SK-N-SH treated with all-trans-retinoic acid at 6 μM for 48 hours (cell line): Measurements from ENCODE around the gene INIP.

ENCODE experiments used
- ARNTL ChIP-seq: fragments of 450-650 bp; formaldehyde crosslinking; IDR thresholded peaks from 2 replicates; pipeline ENCODE4 v1.5.0; 2020; ENCODE audit warnings: low read depth, mild to moderate bottlenecking, moderate library complexity, borderline replicate concordance
- ZC3H10 ChIP-seq: fragments of 250-450 bp; sonication (Bioruptor Pico); IDR thresholded peaks from 2 replicates; pipeline ENCODE4 v1.5.1; 2021; ENCODE audit warnings: mild to moderate bottlenecking, moderate library complexity
- ZFP3 ChIP-seq: fragments of 250-450 bp; sonication (Bioruptor Pico); IDR thresholded peaks from 2 replicates; pipeline ENCODE4 v1.5.0; 2020; ENCODE audit warnings: mild to moderate bottlenecking, moderate library complexity

DNA sequence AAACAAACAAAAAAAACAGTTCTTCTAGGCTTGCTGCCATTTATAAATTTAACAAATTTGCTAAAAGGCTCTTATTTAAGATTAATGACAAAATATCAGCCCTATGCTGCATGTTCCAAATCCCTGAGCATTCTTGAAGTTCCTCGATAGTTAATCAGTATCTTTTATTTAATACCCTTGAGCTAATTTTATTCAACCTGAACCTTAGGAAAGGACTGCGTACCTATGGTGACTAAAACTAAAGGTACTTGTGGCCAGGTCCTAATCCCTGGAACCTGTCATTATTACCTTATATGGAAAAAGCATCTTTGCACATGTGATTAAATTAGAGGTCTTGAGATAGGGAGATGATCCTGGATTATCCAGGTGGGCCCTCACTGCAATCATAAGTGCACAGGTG lies 10.5 kb upstream of the INIP start:
- TF ChIP-seq ZFP3 (CRISPR knock-in tag): no peak
- TF ChIP-seq ARNTL (CRISPR knock-in tag): no peak
- TF ChIP-seq ZC3H10 (CRISPR knock-in tag): no peak
